ENCODE results near the gene SLFN11. TPM values are rescaled to one million over a fixed set of nuclear protein-coding genes. Genes with fewer than 3 reads are reported as not detected.
A peak's percentile ranks its signal among the peaks of the same experiment; 100 is the strongest.

The SLFN11 gene
- total and polyA plus RNA-seq, 11 donors = 6.4 to 46.0 (median 16.1) TPM

- ATAC-seq (peak; percentile 33 to 63 (median 48)), DNase-seq (no peak)
- peaks cover 0 to 94% (median 82%) of the 10 kb centered on the region in 9 donors for H3K36me3 ChIP-seq
- H3K4me1 ChIP-seq = peaks cover 0 to 40% (median 13%) of the 10 kb centered on the region in 12 donors
- H3K4me3 ChIP-seq = no peak overlapping the region
- intact Hi-C loops (cut with DNase I) = loop anchor here in 1 of 10 donors (10.0 kb wide), 1 partner anchor 74 kb away; the partner anchor contains the start of gene SLFN12
- no peak overlapping the region for H3K27ac ChIP-seq
- TF ChIP-seq CTCF (IDR thresholded peaks at IDR 0.05) = no peak
- no peak for TF ChIP-seq POLR2A (IDR thresholded peaks at IDR 0.05)
- WGBS, 4 donors = 29 to 52% (median 42%) methylated on average over 1 of the region's 1 CpG
- H3K9me3 ChIP-seq = no peaks in the 10 kb centered on the region
- peaks cover 0 to 5% (median 0%) of the 10 kb centered on the region in 9 donors for H3K27me3 ChIP-seq
These were observed 12.4 kb downstream of the SLFN11 start for GRCh38 chr17:35361027-35361426.

GRCh38 chr17:35359398-35359797 lies 14.0 kb downstream of the SLFN11 start:
- DNase-seq = no peak
- Histone ChIP-seq H3K36me3 (peaks cover 0 to 95% (median 81%) of the 10 kb centered on the region in 9 donors), H3K27me3 (peaks cover 0 to 3% (median 0%) of the 10 kb centered on the region in 9 donors), H3K27ac (no peak overlapping the region), H3K4me3 (no peak overlapping the region), H3K4me1 (peaks cover 0 to 36% (median 13%) of the 10 kb centered on the region in 12 donors), H3K9me3 (no peaks in the 10 kb centered on the region)
- 62 to 69% (median 67%) methylated on average over 3 of the region's 3 CpGs for WGBS, 4 donors
- TF ChIP-seq CTCF (IDR thresholded peaks at IDR 0.05) = no peak
- TF ChIP-seq POLR2A (IDR thresholded peaks at IDR 0.05) = no peak
- no peak for ATAC-seq
- intact Hi-C loops (cut with DNase I) = no loop called here

- no peak overlapping the region for H3K4me3 ChIP-seq
- H3K9me3 ChIP-seq = no peaks in the 10 kb centered on the region
- no peak for ATAC-seq
- H3K27ac ChIP-seq = no peak overlapping the region
- TF ChIP-seq CTCF (IDR thresholded peaks at IDR 0.05) = no peak
- no peak for TF ChIP-seq POLR2A (IDR thresholded peaks at IDR 0.05)
- intact Hi-C loops (cut with DNase I) = no loop called here
- DNase-seq = no peak
- peaks cover 0 to 8% (median 0%) of the 10 kb centered on the region in 9 donors for H3K27me3 ChIP-seq
- WGBS, 4 donors = 78 to 85% (median 82%) methylated on average over 6 of the region's 6 CpGs
- H3K4me1 ChIP-seq = peaks cover 0 to 5% (median 0%) of the 10 kb centered on the region in 12 donors
- H3K36me3 ChIP-seq = peaks cover 0 to 72% (median 49%) of the 10 kb centered on the region in 9 donors
These were observed 21.1 kb downstream of the SLFN11 start for GRCh38 chr17:35352284-35352683.

- no peak for ATAC-seq
- Histone ChIP-seq H3K36me3 (peaks cover 0 to 56% (median 38%) of the 10 kb centered on the region in 9 donors), H3K4me3 (no peak overlapping the region), H3K4me1 (peaks cover 0 to 22% (median 12%) of the 10 kb centered on the region in 12 donors), H3K27me3 (peaks cover 0 to 14% (median 3%) of the 10 kb centered on the region in 9 donors), H3K9me3 (no peaks in the 10 kb centered on the region), H3K27ac (peak overlapping the region in 1 of 12 donors; percentile 22)
- 72 to 82% (median 73%) methylated on average over 1 of the region's 1 CpG for WGBS, 4 donors
- no peak for DNase-seq
- no peak for TF ChIP-seq POLR2A (IDR thresholded peaks at IDR 0.05)
- no peak for TF ChIP-seq CTCF (IDR thresholded peaks at IDR 0.05)
- intact Hi-C loops (cut with DNase I) = no loop called here
These were observed 22.9 kb downstream of the SLFN11 start for GRCh38 chr17:35350493-35350892.
